Measurements from ENCODE around the gene PCBP3. TPM values are rescaled to one million over a fixed set of nuclear protein-coding genes. Genes with fewer than 3 reads are reported as not detected.

The PCBP3 gene
- polyA plus RNA-seq, 1 donor from 2014 or later: 1.4 TPM

DNA sequence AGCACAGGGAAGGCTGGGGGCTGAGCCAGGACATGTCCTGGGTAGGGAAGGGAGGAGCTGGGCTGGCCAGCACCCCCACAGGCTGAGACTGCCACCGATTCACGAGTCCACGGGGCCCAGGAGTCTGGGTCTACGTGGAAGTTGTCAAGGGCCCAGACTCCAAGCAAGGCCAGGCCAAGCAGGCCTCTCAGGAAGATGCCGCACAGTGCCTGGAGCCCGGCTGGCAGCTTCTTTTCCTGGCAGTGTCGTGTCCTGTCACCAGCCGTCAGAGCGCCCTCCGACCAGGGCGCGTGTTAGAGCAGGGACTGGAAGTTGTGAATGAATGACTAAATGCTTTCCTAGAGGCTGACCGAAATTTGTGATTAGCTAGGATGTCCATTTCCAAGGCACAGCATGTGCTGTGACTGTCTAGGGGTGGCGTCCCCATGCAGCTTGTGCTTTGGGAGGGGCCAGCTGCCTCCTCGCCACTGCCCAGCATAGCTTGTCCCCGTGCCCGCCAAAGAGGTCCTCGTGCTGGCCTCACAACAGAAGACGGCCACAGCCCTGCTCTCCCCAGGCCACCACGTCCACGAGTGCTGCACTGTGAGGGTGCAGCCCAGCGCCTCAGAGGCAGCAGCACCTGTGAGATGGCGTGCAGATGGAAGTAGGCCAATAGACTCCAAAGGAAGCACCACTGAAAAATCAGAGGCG, 190.6 kb downstream of the PCBP3 start:
- Mint-ChIP-seq H3K4me3 (no peak overlapping the region), H3K27ac (no peak overlapping the region), H3K4me1 (no peaks in the 10 kb centered on the region), H3K36me3 (no peaks in the 10 kb centered on the region), H3K9me3 (peaks cover 2 to 7% (median 3%) of the 10 kb centered on the region in 3 donors), H3K27me3 (peaks cover 1% of the 10 kb centered on the region)

GRCh38 chr21:45834821-45835293, 191.3 kb downstream of the PCBP3 start:
- H3K9me3 Mint-ChIP-seq: peaks cover 2 to 7% (median 3%) of the 10 kb centered on the region in 3 donors
- H3K27ac Mint-ChIP-seq: no peak overlapping the region
- H3K27me3 Mint-ChIP-seq: peaks cover 2% of the 10 kb centered on the region
- no peak overlapping the region for H3K4me3 Mint-ChIP-seq
- H3K4me1 Mint-ChIP-seq: no peaks in the 10 kb centered on the region
- H3K36me3 Mint-ChIP-seq: no peaks in the 10 kb centered on the region

DNA sequence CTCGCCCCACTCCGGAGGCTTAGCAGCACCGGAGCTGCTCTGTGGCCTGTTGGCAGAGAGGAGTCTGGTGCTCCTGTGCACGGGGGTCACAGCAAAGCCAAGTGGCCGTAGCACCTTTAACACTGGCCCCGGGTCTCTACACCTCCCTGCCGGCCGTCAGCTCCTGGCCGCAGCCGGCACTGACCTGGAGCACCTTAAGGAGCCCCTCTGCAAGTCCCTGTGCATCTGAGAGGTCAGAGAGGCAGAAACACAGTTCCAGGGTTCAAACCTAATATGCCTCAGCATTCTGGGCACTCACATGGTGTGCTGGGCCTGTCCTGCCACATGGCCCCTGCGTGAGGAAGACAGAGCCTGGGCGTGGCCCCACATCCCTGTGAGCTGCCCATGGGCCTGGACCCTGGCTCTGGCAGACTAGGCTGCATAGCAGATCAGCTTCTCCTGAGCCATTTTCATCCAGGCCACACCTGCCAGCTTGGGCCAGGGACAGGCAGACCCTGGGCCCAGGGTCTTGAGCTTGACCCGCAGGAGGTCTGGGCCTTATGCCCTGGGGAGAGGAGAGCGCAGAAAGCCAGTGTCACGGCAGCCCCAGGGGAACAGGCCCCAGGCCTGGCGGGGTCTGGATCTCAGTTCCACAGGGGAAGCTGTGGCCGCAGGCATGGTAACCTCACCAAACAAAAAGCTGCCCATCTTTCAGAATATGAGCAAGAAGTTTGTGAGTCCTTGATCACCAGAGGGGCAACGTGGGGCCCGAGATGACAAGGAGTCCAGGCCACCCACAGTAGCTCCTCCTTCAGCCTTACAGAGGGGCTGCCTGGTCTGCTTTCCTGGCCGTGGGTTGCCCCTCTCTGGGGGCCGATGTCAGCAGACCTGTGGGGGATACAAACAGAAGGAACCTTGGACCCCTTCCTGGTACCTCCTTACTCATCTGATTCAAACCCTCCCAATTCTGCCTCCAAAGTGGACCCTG, 192.1 kb downstream of the PCBP3 start:
- no peaks in the 10 kb centered on the region for H3K4me1 Mint-ChIP-seq
- H3K27me3 Mint-ChIP-seq: peaks cover 2% of the 10 kb centered on the region
- H3K36me3 Mint-ChIP-seq: no peaks in the 10 kb centered on the region
- no peak overlapping the region for H3K27ac Mint-ChIP-seq
- H3K9me3 Mint-ChIP-seq: peaks cover 2 to 7% (median 3%) of the 10 kb centered on the region in 3 donors
- H3K4me3 Mint-ChIP-seq: no peak overlapping the region

- H3K9me3 Mint-ChIP-seq: peaks cover 2 to 13% (median 5%) of the 10 kb centered on the region in 3 donors
- no peak overlapping the region for H3K27ac Mint-ChIP-seq
- no peaks in the 10 kb centered on the region for H3K4me1 Mint-ChIP-seq
- H3K27me3 Mint-ChIP-seq: peaks cover 4% of the 10 kb centered on the region
- no peak overlapping the region for H3K4me3 Mint-ChIP-seq
- no peaks in the 10 kb centered on the region for H3K36me3 Mint-ChIP-seq
Measured at GRCh38 chr21:45836268-45836655, 192.7 kb downstream of the PCBP3 start.

DNA sequence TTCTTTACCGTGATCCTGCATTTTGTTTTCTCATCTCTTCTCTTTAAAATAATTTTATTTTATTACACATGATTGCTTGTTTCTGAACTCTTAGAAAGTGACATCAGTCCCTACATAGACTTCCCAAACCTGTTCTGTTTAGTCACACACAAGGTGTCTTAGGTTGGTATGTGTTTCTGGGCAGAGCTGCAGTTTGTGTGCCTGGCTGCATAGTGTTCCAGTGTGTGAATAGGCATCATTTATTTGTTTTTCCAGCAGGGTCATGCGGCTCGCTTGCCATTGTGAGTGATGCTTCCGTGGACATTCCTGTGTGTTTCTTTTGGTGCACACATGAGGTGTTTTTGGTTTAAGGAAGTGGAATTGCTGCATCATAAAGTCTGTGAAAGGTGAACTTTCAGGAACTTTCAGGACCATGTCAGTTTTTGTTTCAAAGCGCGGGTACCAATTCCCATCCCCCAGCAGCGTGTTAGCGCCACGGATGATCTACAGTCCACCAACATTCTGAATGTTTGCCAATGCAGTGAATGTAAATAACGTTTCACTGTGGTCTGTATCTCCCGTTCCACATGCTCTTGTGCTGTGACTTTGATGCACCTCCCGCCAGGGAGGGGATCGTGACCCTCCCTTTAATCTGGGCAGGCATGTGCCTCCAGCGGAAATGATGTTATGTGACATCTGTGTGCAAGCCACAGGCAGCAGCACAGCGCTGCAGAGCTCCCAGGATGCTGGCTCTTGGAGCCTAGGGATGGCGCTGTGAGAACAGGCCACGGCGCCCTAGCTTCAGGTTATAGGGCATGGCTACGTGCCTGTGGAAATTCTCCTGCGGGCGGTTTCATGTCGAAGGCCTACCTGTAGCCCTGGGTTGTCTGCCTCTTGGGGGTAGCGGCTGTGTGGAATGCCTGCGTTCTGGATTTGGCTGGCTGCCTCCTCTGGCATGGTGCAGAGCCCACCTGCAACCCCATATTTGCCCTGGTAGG, 193.5 kb downstream of the PCBP3 start:
- H3K4me3 Mint-ChIP-seq: no peak overlapping the region
- H3K27ac Mint-ChIP-seq: no peak overlapping the region
- no peaks in the 10 kb centered on the region for H3K36me3 Mint-ChIP-seq
- H3K9me3 Mint-ChIP-seq: peaks cover 4 to 20% (median 12%) of the 10 kb centered on the region in 3 donors
- no peaks in the 10 kb centered on the region for H3K4me1 Mint-ChIP-seq
- peaks cover 4% of the 10 kb centered on the region for H3K27me3 Mint-ChIP-seq

DNA sequence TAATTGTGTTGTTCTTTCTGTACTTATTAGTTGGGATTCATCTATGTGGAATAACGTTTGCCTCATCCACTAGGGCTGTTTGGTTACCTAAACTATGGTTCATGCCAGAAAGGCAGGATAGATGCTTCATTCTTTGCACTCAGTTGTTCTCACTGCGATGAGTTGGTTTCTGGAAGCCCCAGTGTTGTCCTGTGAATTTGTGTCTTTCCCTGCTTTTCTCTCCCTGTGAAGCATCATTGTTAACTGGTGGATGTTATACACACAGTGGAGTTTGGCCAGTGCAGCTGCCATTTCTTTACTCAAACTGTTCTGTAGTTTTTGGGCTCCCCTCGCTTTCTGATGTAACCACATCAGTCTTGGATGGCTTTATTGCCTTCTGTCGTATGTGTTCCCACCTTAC, 194.4 kb downstream of the PCBP3 start:
- Mint-ChIP-seq H3K36me3 (no peaks in the 10 kb centered on the region), H3K9me3 (peaks cover 2 to 14% (median 13%) of the 10 kb centered on the region in 3 donors), H3K4me3 (no peak overlapping the region), H3K27me3 (peaks cover 4% of the 10 kb centered on the region), H3K27ac (no peak overlapping the region), H3K4me1 (no peaks in the 10 kb centered on the region)

GRCh38 chr21:45838634-45839033, 195.1 kb downstream of the PCBP3 start:
- Mint-ChIP-seq H3K27me3 (peaks cover 4% of the 10 kb centered on the region), H3K27ac (no peak overlapping the region), H3K36me3 (no peaks in the 10 kb centered on the region), H3K4me1 (no peaks in the 10 kb centered on the region), H3K9me3 (peaks cover 2 to 14% (median 13%) of the 10 kb centered on the region in 3 donors), H3K4me3 (no peak overlapping the region)

- Mint-ChIP-seq H3K27me3 (peaks cover 4% of the 10 kb centered on the region), H3K4me3 (no peak overlapping the region), H3K9me3 (peaks cover 2 to 14% (median 13%) of the 10 kb centered on the region in 3 donors), H3K36me3 (no peaks in the 10 kb centered on the region), H3K4me1 (no peaks in the 10 kb centered on the region), H3K27ac (no peak overlapping the region)
Measured at GRCh38 chr21:45839274-45839673, 195.7 kb downstream of the PCBP3 start.

GRCh38 chr21:45841033-45841432, 197.5 kb downstream of the PCBP3 start:
- peaks cover 4% of the 10 kb centered on the region for H3K27me3 Mint-ChIP-seq
- no peaks in the 10 kb centered on the region for H3K4me1 Mint-ChIP-seq
- peaks cover 2 to 14% (median 13%) of the 10 kb centered on the region in 3 donors for H3K9me3 Mint-ChIP-seq
- no peak overlapping the region for H3K27ac Mint-ChIP-seq
- no peak overlapping the region for H3K4me3 Mint-ChIP-seq
- no peaks in the 10 kb centered on the region for H3K36me3 Mint-ChIP-seq

- Mint-ChIP-seq H3K4me3 (no peak overlapping the region), H3K36me3 (no peaks in the 10 kb centered on the region), H3K9me3 (peaks cover 2 to 14% (median 13%) of the 10 kb centered on the region in 3 donors), H3K27ac (no peak overlapping the region), H3K27me3 (peaks cover 4% of the 10 kb centered on the region), H3K4me1 (no peaks in the 10 kb centered on the region)
Measured at GRCh38 chr21:45843426-45843825, 199.9 kb downstream of the PCBP3 start.

DNA sequence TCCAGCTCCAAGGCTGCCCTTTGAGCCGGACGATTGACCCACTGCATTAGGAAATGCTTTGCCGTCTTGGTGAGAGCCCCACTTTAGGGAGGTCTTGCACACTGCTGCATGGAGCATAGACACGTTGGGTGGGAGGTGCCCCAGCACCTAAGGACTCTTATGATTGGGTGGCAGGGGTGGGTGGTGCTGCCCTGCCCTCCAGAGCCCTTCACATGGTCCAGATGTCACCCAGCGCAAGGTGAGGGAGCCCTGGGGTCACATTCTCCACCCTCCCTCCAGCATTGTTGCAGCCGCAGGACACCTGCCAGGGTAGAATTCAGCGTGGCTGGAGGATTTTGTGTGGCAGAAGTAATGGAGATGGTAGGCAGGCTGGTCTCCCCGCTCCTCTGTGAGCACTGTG, 200.7 kb downstream of the PCBP3 start:
- H3K36me3 Mint-ChIP-seq: no peaks in the 10 kb centered on the region
- no peaks in the 10 kb centered on the region for H3K4me1 Mint-ChIP-seq
- no peak overlapping the region for H3K27ac Mint-ChIP-seq
- no peak overlapping the region for H3K4me3 Mint-ChIP-seq
- peaks cover 2 to 14% (median 13%) of the 10 kb centered on the region in 3 donors for H3K9me3 Mint-ChIP-seq
- H3K27me3 Mint-ChIP-seq: peaks cover 3% of the 10 kb centered on the region

DNA sequence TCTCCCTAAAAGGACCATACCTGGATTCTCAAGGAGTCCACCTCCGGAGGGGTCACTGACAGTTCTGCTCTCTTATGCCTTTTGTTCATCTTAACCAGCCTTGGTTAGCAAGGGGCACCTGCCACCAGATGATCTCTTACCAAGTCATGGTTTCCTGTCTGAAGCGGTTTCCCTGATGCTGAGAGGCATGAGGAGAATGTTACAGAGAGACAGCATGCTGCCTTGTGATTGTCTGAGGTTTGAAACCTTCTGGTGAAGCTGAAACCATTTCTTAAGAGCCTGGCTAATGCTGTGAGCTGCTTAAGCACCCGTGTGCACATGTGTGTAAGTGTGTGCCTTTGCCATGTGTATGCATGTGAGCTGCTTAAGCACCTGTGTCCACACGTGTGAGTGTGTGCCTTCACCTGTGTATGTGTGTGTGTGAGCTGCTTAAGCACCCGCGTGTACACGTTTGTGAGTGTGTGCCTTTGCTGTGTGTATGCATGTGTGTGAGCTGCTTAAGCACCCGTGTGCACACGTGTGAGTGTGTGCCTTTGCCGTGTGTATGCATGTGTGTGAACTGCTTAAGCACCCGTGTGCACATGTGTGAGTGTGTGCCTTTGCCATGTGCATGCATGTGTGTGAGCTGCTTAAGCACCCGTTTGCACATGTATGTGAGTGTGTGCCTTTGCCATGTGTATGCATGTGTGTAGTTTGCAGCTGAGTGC, 201.7 kb downstream of the PCBP3 start:
- Mint-ChIP-seq H3K9me3 (peaks cover 2 to 14% (median 13%) of the 10 kb centered on the region in 3 donors), H3K4me3 (no peak overlapping the region), H3K36me3 (no peaks in the 10 kb centered on the region), H3K4me1 (no peaks in the 10 kb centered on the region), H3K27me3 (peaks cover 3% of the 10 kb centered on the region), H3K27ac (no peak overlapping the region)

DNA sequence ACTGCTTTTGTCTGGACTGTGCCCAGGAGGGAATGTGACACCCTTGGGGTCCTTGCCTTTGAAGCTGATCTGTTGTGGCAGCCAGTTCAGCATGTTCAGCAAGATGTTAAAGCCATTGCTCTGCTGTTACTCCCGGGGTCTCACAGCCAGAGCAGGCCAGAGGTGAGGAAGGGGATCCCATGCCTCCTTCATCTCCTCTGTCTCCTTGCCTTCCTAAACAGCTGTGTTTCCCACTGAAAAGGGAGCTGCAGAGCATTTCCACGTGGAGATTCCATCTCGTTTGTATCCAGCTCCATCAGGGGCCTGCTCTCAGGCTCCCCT, 202.2 kb downstream of the PCBP3 start:
- Mint-ChIP-seq H3K4me1 (no peaks in the 10 kb centered on the region), H3K4me3 (no peak overlapping the region), H3K27me3 (peaks cover 5% of the 10 kb centered on the region), H3K36me3 (no peaks in the 10 kb centered on the region), H3K9me3 (peaks cover 2 to 14% (median 13%) of the 10 kb centered on the region in 3 donors), H3K27ac (no peak overlapping the region)
